A549 (cell line): ENCODE measurements around the gene PRKN. TPM values are rescaled to one million over a fixed set of nuclear protein-coding genes. Genes with fewer than 3 reads are reported as not detected.

Experiments used
- ATAC-seq, 2 experiments: fragments of 200-7000 bp in 1 of 2; fragments of >200 bp in 1 of 2; cut with Nextera tagmentation in 1 of 2; cut with Tn5 transposase in 1 of 2; 3 replicates each; pipeline versions ENCODE4 v1.8.0 to v1.9.1; 2018 to 2020; ENCODE audit warnings: mild to moderate bottlenecking in 1 of 2, moderate library complexity in 1 of 2
- CTCF ChIA-PET: fragments of 300-600 bp; sonication (Branson Sonifier 250); formaldehyde crosslinking; extraction: SDS; loops from one replicate; lab custom pipeline; 2021; ENCODE audit warnings: antibody characterized with exemption, inconsistent platforms; lab: Yijun Ruan, JAX
- POLR2A ChIA-PET: fragments of 350-600 bp; formaldehyde crosslinking; extraction: SDS; loops from one replicate; lab custom pipeline; 2021; ENCODE audit warnings: antibody characterized with exemption, inconsistent platforms; lab: Yijun Ruan, JAX
- DNase-seq, 2 experiments: peaks; one replicate each; pipeline versions ENCODE4 v3.0.0 to v3.0.0-alpha.2; 2011 to 2016; ENCODE audit warnings: low read depth in 1 of 2, low spot score in 1 of 2
- FAIRE-seq: peaks from 2 replicates; lab custom pipeline; 2011; peaks lifted over from hg19 to GRCh38; lab: Jason Lieb, UNC
- H3K27ac ChIP-seq, 2 experiments: fragments of >200 bp; sonication (Bioruptor Twin); formaldehyde crosslinking; 3 replicates each; pipeline ENCODE4 v1.5.1; 2016 to 2017
- H3K4me1 ChIP-seq: fragments of >200 bp; sonication (Bioruptor Twin); formaldehyde crosslinking; 3 replicates; pipeline ENCODE4 v1.6.1; 2016
- H3K4me2 ChIP-seq: fragments of >200 bp; sonication (Bioruptor Twin); formaldehyde crosslinking; 3 replicates; pipeline ENCODE4 v1.6.1; 2016
- H3K4me3 ChIP-seq: fragments of >200 bp; sonication (Bioruptor Twin); formaldehyde crosslinking; 3 replicates; pipeline ENCODE4 v1.5.1; 2016
- H3K9me3 ChIP-seq: fragments of >200 bp; sonication (Bioruptor Twin); formaldehyde crosslinking; 3 replicates; pipeline ENCODE4 v1.6.1; 2016
- CBX2 ChIP-seq: fragments of 200-600 bp; sonication (generic); IDR thresholded peaks from 2 replicates; pipeline ENCODE4 v1.6.1; 2016; ENCODE audit warnings: low read depth, mild to moderate bottlenecking, borderline replicate concordance
- CEBPB ChIP-seq, 2 experiments: fragments of >200 bp in 1 of 2; sonication (Bioruptor Twin) in 1 of 2; formaldehyde crosslinking in 1 of 2; IDR thresholded peaks; 2 replicates each; pipeline ENCODE4 v1.6.1; 2012 to 2016
- CHD2 ChIP-seq: fragments of 150-350 bp; IDR thresholded peaks from 2 replicates; pipeline ENCODE4 v1.6.1; 2014; ENCODE audit warnings: low read length; ENCODE audit not compliant: partially characterized antibody
- CTCF ChIP-seq: fragments of >200 bp; sonication (Bioruptor Twin); formaldehyde crosslinking; IDR thresholded peaks from 3 replicates; pipeline ENCODE4 v1.5.1; 2016
- E2F6 ChIP-seq: IDR thresholded peaks from 2 replicates; pipeline ENCODE4 v1.6.1; 2012; ENCODE audit warnings: low read depth, borderline replicate concordance
- EHF ChIP-seq: fragments of 250-450 bp; sonication (Bioruptor Pico); IDR thresholded peaks from 2 replicates; pipeline ENCODE4 v1.5.0; 2020; ENCODE audit warnings: mild to moderate bottlenecking
- ELK1 ChIP-seq: fragments of 150-350 bp; IDR thresholded peaks from 2 replicates; pipeline ENCODE4 v1.6.1; 2014; ENCODE audit warnings: low read depth, mild to moderate bottlenecking, low read length
- EP300 ChIP-seq, 2 experiments: fragments of >200 bp; sonication (Bioruptor Twin); formaldehyde crosslinking; IDR thresholded peaks; 2 replicates in 1 of 2; 3 replicates in 1 of 2; pipeline ENCODE4 v1.6.1; 2016 to 2017
- GATA3 ChIP-seq: IDR thresholded peaks from 2 replicates; pipeline ENCODE4 v1.6.1; 2012; ENCODE audit warnings: borderline replicate concordance
- KDM1A ChIP-seq: fragments of 200-600 bp; sonication (generic); IDR thresholded peaks from 2 replicates; pipeline ENCODE4 v1.6.1; 2016; ENCODE audit warnings: low read depth, mild to moderate bottlenecking
- KDM5A ChIP-seq: fragments of 200-600 bp; sonication (generic); IDR thresholded peaks from 2 replicates; pipeline ENCODE4 v1.6.1; 2016; ENCODE audit warnings: antibody characterized with exemption, mild to moderate bottlenecking
- MAFK ChIP-seq: fragments of 450-650 bp; IDR thresholded peaks from 2 replicates; pipeline ENCODE4 v1.6.1; 2014; ENCODE audit not compliant: partially characterized antibody
- MAZ ChIP-seq: fragments of 150-350 bp; IDR thresholded peaks from 2 replicates; pipeline ENCODE4 v1.6.1; 2014; ENCODE audit warnings: antibody characterized with exemption, low read depth, low read length, borderline replicate concordance
- NFE2L2 ChIP-seq: fragments of 150-350 bp; conservative IDR thresholded peaks from 2 replicates; pipeline ENCODE4 v1.6.1; 2014; ENCODE audit warnings: low read length
- POLR2AphosphoS2 ChIP-seq: conservative IDR thresholded peaks from 2 replicates; pipeline ENCODE4 v1.6.1; 2012; ENCODE audit warnings: low read length, improper control_type of control experiment, inconsistent platforms
- RAD21 ChIP-seq, 2 experiments: fragments of >200 bp in 1 of 2; sonication (Bioruptor Twin) in 1 of 2; formaldehyde crosslinking in 1 of 2; IDR thresholded peaks in 1 of 2; conservative IDR thresholded peaks in 1 of 2; 2 replicates in 1 of 2; 3 replicates in 1 of 2; pipeline ENCODE4 v1.6.1; 2012 to 2018; ENCODE audit warnings: inconsistent platforms in 1 of 2
- RARB ChIP-seq: fragments of 250-450 bp; sonication (Bioruptor Pico); IDR thresholded peaks from 2 replicates; pipeline ENCODE4 v1.8.0; 2021; ENCODE audit warnings: mild to moderate bottlenecking, moderate library complexity
- RNF2 ChIP-seq: fragments of 200-600 bp; sonication (generic); IDR thresholded peaks from 2 replicates; pipeline ENCODE4 v1.6.1; 2016; ENCODE audit warnings: low read depth, mild to moderate bottlenecking, antibody characterized with exemption, moderate library complexity, borderline replicate concordance
- ZC3H11A ChIP-seq: fragments of 450-650 bp; IDR thresholded peaks from 2 replicates; pipeline ENCODE4 v1.6.1; 2014; ENCODE audit warnings: antibody characterized with exemption, mild to moderate bottlenecking
- WGBS: methylation state at CpG from one replicate; pipeline ENCODE4 v1.1.6; 2017; ENCODE audit errors: missing lambda C conversion rate; 5-methylcytosine and 5-hydroxymethylcytosine counted together
- polyA plus RNA-seq, 4 experiments: library from polyadenylated mRNA; depleted of rRNA in 3 of 4; stranded (reverse); fragments of >200 nt; fragmentation: RNase III in 1 of 4; extraction: RNeasy Plus Mini Kit Qiagen cat#74134 plus additional on column Dnase treatment in 1 of 4; gene quantifications; 2 replicates in 3 of 4; 3 replicates in 1 of 4; pipeline ENCODE4 v1.2.3, GENCODE V29; 2011 to 2017
- TF ChIP-seq, protein P1 (sequence below): fragments of 250-450 bp; sonication (Bioruptor Pico); IDR thresholded peaks from 2 replicates; pipeline ENCODE4 v1.5.0; 2020; ENCODE audit warnings: low read depth, mild to moderate bottlenecking, moderate library complexity

Gene PRKN
- polyA plus RNA-seq, 2 of the 4 experiments (the other 2 are of a cell fraction): 0.36 to 0.39 TPM

GRCh38 chr6:161647234-161647633 is 1080.3 kb downstream of the PRKN start (continued):
- TF ChIP-seq ZC3H11A (no peak), CTCF (no peak), CEBPB (IDR thresholded peaks at IDR 0.05) (no peak), MAZ (no peak), NFE2L2 (no peak), RAD21 (conservative IDR thresholded peaks at IDR 0.05 in 1 of 2, IDR thresholded peaks at IDR 0.05 in 1 of 2) (no peak), EHF (CRISPR knock-in tag) (no peak), CHD2 (no peak)

GRCh38 chr6:161644521-161644920 is 1083.0 kb downstream of the PRKN start:
- no peak overlapping the region for H3K4me3 ChIP-seq
- 19% methylated on average over 7 of the region's 7 CpGs for WGBS
- CTCF ChIA-PET: interaction anchor here (0.6 to 1.5 kb wide), 2 partner anchors 226 to 690 kb away, joined by 3 to 4 read pairs; no protein-coding TSS in a partner anchor
- FAIRE-seq: no peak
- ATAC-seq: peak in 1 of 2 experiments; percentile 61; a peak in 2 of 6 replicates
- H3K9me3 ChIP-seq: no peaks in the 10 kb centered on the region
- no peaks in the 10 kb centered on the region; the same call in 2 of the 3 replicates for H3K4me1 ChIP-seq
- POLR2A ChIA-PET: no interaction called here
- no peak for DNase-seq
- H3K27ac ChIP-seq: peak overlapping the region in 1 of 2 experiments; percentile 52; a peak in 2 of 6 replicates
- peak overlapping the region; percentile 4; the same call in 1 of the 3 replicates for H3K4me2 ChIP-seq
- no peak for TF ChIP-seq E2F6
- no peak for TF ChIP-seq GATA3
- TF ChIP-seq RAD21 (conservative IDR thresholded peaks at IDR 0.05 in 1 of 2, IDR thresholded peaks at IDR 0.05 in 1 of 2): no peak

GRCh38 chr6:161641175-161641574 is 1086.4 kb downstream of the PRKN start:
- CTCF ChIA-PET: interaction anchor here (0.6 to 1.7 kb wide), 2 partner anchors 22 to 475 kb away, joined by 3 to 7 read pairs; no protein-coding TSS in a partner anchor
- ATAC-seq (no peak), FAIRE-seq (no peak), DNase-seq (no peak)
- Histone ChIP-seq H3K27ac (no peak overlapping the region; a peak in 1 of 6 replicates), H3K9me3 (no peaks in the 10 kb centered on the region), H3K4me1 (no peaks in the 10 kb centered on the region; the same call in 2 of the 3 replicates), H3K4me3 (no peak overlapping the region), H3K4me2 (no peak overlapping the region)
- TF ChIP-seq MAFK: peak; percentile 46
- TF ChIP-seq ELK1: no peak
- POLR2A ChIA-PET: no interaction called here
- 13% methylated on average over 1 of the region's 1 CpG for WGBS

DNA sequence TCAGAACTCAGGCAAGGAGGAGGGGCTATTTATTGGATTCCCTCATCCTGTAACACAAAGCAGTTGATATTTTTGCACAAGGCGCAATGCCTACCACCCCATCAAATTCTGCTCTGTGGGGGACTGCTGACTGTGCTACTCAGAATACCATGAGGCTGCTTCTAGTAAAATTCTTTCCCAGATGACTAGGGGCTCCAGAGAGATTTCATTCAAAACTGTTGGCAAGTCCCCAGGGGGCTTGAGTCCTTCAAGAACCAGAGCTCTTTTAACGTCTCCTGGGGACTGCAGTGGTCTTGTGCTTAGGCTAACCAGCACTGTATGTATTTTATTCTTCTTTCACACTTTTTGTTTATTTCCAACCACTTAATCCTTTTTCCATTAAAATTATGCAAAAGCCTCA is 1087.8 kb downstream of the PRKN start:
- no peak overlapping the region for H3K4me2 ChIP-seq
- TF ChIP-seq KDM1A (no peak), EP300 (IDR thresholded peaks at IDR 0.05) (no peak), ZC3H11A (no peak), KDM5A (no peak), RARB (CRISPR knock-in tag) (no peak), POLR2AphosphoS2 (no peak), RNF2 (no peak), CBX2 (no peak)
- TF ChIP-seq, protein P1, sequence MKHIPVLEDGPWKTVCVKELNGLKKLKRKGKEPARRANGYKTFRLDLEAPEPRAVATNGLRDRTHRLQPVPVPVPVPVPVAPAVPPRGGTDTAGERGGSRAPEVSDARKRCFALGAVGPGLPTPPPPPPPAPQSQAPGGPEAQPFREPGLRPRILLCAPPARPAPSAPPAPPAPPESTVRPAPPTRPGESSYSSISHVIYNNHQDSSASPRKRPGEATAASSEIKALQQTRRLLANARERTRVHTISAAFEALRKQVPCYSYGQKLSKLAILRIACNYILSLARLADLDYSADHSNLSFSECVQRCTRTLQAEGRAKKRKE (CRISPR knock-in tag): no peak
- no peaks in the 10 kb centered on the region for H3K9me3 ChIP-seq
- H3K4me3 ChIP-seq: no peak overlapping the region
- DNase-seq (no peak), FAIRE-seq (no peak), ATAC-seq (no peak)
- H3K27ac ChIP-seq: no peak overlapping the region
- 51% methylated on average over 2 of the region's 2 CpGs for WGBS
- H3K4me1 ChIP-seq: no peaks in the 10 kb centered on the region; the same call in 2 of the 3 replicates
- POLR2A ChIA-PET: no interaction called here
- CTCF ChIA-PET: interaction anchor here (0.6 to 1.2 kb wide), 2 partner anchors 39 to 58 kb away, joined by 3 read pairs; no protein-coding TSS in a partner anchor
